ENCODE measurements around the gene LTBR. TPM values are rescaled to one million over a fixed set of nuclear protein-coding genes. Genes with fewer than 3 reads are reported as not detected.
A peak's percentile ranks its signal among the peaks of the same experiment; 100 is the strongest.
"Not testable (repeated sequence)": the region's sequence is repeated elsewhere in the genome, so short reads cannot be mapped to it uniquely, and the experiment has no call there.

The LTBR gene
- polyA plus RNA-seq, 2 of the 4 experiments (the other 2 are of a cell fraction), result 57.3 to 110 TPM

- no peak overlapping the region for H3K4me2 ChIP-seq
- POLR2A ChIA-PET, result interaction anchor here (0.7 to 1.4 kb wide), 3 partner anchors 44 to 348 kb away, joined by 3 to 5 read pairs (median 4); partner anchors contain the start of gene VAMP1
- peak overlapping the region; percentile 1 to 63; a peak in 4 of 6 replicates for H3K27ac ChIP-seq
- TF ChIP-seq E2F6 (IDR thresholded peaks at IDR 0.05; ENCODE audit: borderline replicate concordance, low read depth), result no peak
- no peak for TF ChIP-seq NFE2L2 (conservative IDR thresholded peaks at IDR 0.05; ENCODE audit: low read length)
- no peak for TF ChIP-seq EHMT2 (IDR thresholded peaks at IDR 0.05; ENCODE audit: low read depth)
- TF ChIP-seq FOXS1 (CRISPR knock-in tag; IDR thresholded peaks at IDR 0.05), result no peak
- no peak for TF ChIP-seq MAX (IDR thresholded peaks at IDR 0.05)
- no peak for TF ChIP-seq KDM1A (IDR thresholded peaks at IDR 0.05; ENCODE audit: low read depth)
- no peak for TF ChIP-seq SREBF2 (IDR thresholded peaks at IDR 0.05)
- no peak for TF ChIP-seq ZC3H11A (IDR thresholded peaks at IDR 0.05)
- TF ChIP-seq HMGXB4 (CRISPR knock-in tag; IDR thresholded peaks at IDR 0.05; ENCODE audit: borderline replicate concordance), result no peak
- TF ChIP-seq CBX2 (IDR thresholded peaks at IDR 0.05; ENCODE audit: borderline replicate concordance, low read depth), result no peak
- TF ChIP-seq PBX3 (IDR thresholded peaks at IDR 0.05), result no peak
- no peak for TF ChIP-seq ESRRA (IDR thresholded peaks at IDR 0.05; ENCODE audit: borderline replicate concordance, low read length)
- TF ChIP-seq HES2 (IDR thresholded peaks at IDR 0.05), result no peak
- TF ChIP-seq CHD2 (IDR thresholded peaks at IDR 0.05; ENCODE audit: low read length, partially characterized antibody), result no peak
- TF ChIP-seq GATA3 (IDR thresholded peaks at IDR 0.05; ENCODE audit: borderline replicate concordance), result no peak
- TF ChIP-seq EHF (CRISPR knock-in tag; IDR thresholded peaks at IDR 0.05), result no peak
- no peak for TF ChIP-seq RCOR1 (IDR thresholded peaks at IDR 0.05; ENCODE audit: low read depth, low read length)
- TF ChIP-seq ATOH8 (CRISPR knock-in tag; IDR thresholded peaks at IDR 0.05; ENCODE audit: low read depth), result no peak
- no peak for TF ChIP-seq BCL3 (IDR thresholded peaks at IDR 0.05)
- ATAC-seq (no peak), FAIRE-seq (no peak), DNase-seq (ENCODE audit: low read depth in 1 of 2, low spot score in 1 of 2) (no peak)
- H3K9me3 ChIP-seq, result no peaks in the 10 kb centered on the region
- CTCF ChIA-PET, result interaction anchor here (0.7 to 8.1 kb wide), 5 partner anchors 38 to 147 kb away, joined by 4 to 121 read pairs (median 18); partner anchors contain the start of gene GAPDH
- H3K4me3 ChIP-seq, result no peak overlapping the region
- 90% methylated on average over 14 of the region's 14 CpGs for WGBS (ENCODE audit: missing lambda C conversion rate)
- peaks cover 35% of the 10 kb centered on the region for H3K4me1 ChIP-seq
Observed at GRCh38 chr12:6426882-6427671, 43.1 kb downstream of the LTBR start.

- not testable (repeated sequence) for H3K4me2 ChIP-seq; H3K4me3 ChIP-seq; H3K9me3 ChIP-seq; DNase-seq (ENCODE audit: low read depth in 1 of 2, low spot score in 1 of 2); FAIRE-seq; ATAC-seq
- CTCF ChIA-PET, result interaction anchor here (0.5 to 8.1 kb wide), 5 partner anchors 38 to 148 kb away, joined by 4 to 76 read pairs (median 4); partner anchors contain the start of gene GAPDH
- WGBS (ENCODE audit: missing lambda C conversion rate), result 95% methylated on average over 10 of the region's 10 CpGs
- H3K27ac ChIP-seq, result peak overlapping the region in 1 of 2 experiments; percentile 99; a peak in 3 of 6 replicates
- POLR2A ChIA-PET, result interaction anchor here (0.7 to 1.6 kb wide), 4 partner anchors 43 to 347 kb away, joined by 3 to 5 read pairs (median 4); partner anchors contain the start of gene VAMP1
- H3K4me1 ChIP-seq, result peaks cover 37% of the 10 kb centered on the region
Observed at GRCh38 chr12:6427796-6428195, 43.8 kb downstream of the LTBR start.

All from A549 (cell line).